ENCODE measurements around the gene DENND6B. TPM values are rescaled to one million over a fixed set of nuclear protein-coding genes. Genes with fewer than 3 reads are reported as not detected.

Gene DENND6B
- total RNA-seq, 4 donors from 2014 or later = 1.5 to 4.0 (median 1.9) TPM

GRCh38 chr22:50261615-50262459 is 65.0 kb downstream of the DENND6B start, which contains the start of gene MAPK12:
Gene MAPK12 (minus strand): TSS chr22:50261683. CDS start chr22:50261509, 174 bp downstream.
- TF ChIP-seq, protein P1, sequence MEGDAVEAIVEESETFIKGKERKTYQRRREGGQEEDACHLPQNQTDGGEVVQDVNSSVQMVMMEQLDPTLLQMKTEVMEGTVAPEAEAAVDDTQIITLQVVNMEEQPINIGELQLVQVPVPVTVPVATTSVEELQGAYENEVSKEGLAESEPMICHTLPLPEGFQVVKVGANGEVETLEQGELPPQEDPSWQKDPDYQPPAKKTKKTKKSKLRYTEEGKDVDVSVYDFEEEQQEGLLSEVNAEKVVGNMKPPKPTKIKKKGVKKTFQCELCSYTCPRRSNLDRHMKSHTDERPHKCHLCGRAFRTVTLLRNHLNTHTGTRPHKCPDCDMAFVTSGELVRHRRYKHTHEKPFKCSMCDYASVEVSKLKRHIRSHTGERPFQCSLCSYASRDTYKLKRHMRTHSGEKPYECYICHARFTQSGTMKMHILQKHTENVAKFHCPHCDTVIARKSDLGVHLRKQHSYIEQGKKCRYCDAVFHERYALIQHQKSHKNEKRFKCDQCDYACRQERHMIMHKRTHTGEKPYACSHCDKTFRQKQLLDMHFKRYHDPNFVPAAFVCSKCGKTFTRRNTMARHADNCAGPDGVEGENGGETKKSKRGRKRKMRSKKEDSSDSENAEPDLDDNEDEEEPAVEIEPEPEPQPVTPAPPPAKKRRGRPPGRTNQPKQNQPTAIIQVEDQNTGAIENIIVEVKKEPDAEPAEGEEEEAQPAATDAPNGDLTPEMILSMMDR (IDR thresholded peaks at IDR 0.05; ENCODE audit: low read depth) = no peak

DNA sequence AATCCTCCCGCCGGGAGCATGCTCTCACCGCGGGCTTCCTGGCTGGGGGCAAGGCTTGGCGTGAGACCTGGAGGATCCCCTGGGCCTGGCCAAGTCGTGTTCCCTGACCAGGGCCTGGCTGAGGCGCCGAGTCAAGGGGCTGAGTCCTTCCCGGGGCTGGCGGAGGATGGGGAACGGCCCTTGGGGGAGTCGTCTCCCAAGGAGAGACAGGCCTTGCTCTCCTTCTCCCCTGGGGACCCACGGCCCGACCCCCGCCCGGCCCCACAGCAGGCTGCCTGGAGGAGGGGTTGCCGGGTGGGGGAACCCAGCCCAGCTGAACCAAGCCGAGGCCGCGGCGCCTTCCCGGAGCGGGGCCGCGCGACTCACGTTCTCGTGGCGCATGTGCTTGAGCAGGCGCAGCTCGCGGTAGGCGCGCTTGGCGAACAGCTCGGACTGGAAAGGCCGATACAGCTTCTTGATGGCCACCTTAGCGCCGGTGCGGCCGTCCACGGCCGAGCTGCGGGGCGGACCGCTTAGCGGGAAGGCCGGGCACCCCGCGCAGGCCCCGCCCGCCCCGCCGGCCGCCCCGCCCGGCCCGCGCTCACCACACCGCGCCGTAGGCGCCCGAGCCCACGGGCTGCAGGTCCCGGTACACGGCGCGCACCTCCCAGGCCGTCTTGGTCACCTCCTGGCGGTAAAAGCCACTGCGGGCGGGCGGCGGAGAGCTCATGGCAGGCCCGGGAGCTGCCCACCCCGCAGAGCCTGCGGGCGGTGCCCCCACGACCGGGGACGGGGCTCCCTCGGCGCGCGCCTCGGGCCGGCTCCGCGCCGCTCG is 65.8 kb downstream of the DENND6B start:
- TF ChIP-seq, protein P1 (IDR thresholded peaks at IDR 0.05; ENCODE audit: low read depth) = no peak

GRCh38 chr22:50260434-50260800 is 66.4 kb downstream of the DENND6B start:
- TF ChIP-seq, protein P1 (IDR thresholded peaks at IDR 0.05; ENCODE audit: low read depth) = no peak

DNA sequence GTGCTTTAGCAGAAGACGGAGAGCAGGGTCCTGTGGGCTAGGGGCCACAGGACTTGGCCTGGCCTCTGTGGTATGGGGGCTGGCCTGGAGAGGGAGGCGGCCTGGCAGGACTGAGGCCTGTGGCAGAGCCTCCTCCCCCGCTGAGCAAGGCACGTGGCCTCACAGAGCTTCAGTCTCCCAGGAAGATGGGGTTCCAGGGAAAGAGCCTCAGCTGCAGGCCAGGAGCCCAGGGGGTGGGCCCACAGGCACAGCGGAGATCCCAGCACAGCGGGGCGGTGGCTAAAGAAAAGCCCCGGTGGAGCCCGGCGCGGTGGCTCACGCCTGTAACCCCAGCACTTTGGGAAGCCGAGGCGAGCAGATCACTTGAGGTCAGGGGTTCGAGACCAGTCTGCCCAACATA is 67.5 kb downstream of the DENND6B start:
- TF ChIP-seq, protein P1 (IDR thresholded peaks at IDR 0.05; ENCODE audit: low read depth) = no peak

Other genes starting within 250 kb of the DENND6B start
- 1 to 10 TPM in 1 of 4 donors, under 1 TPM in 1, not detected in 2; 0.22 to 1.1 TPM for gene MLC1, start 241.6 kb downstream of the DENND6B start, total RNA-seq
- 1 to 10 TPM in 2 of 4 donors, under 1 TPM in 1, not detected in 1; 0.17 to 1.3 (median 1.1) TPM for gene MOV10L1, start 237.0 kb downstream of the DENND6B start, total RNA-seq
- under 1 TPM in 1 of 4 donors, not detected in 3; 0.44 TPM for gene PANX2, start 156.3 kb downstream of the DENND6B start, total RNA-seq
- gene TRABD, start 141.1 kb downstream of the DENND6B start, total RNA-seq = 10 to 100 TPM; 10.8 to 30.5 (median 17.8) TPM
- 10 to 100 TPM; 13.2 to 36.5 (median 18.9) TPM for gene SELENOO, start 126.0 kb downstream of the DENND6B start, total RNA-seq
- gene TUBGCP6, start 82.0 kb downstream of the DENND6B start, total RNA-seq = 10 to 100 TPM; 21.1 to 60.3 (median 25.6) TPM
- gene HDAC10, start 75.7 kb downstream of the DENND6B start, total RNA-seq = 10 to 100 TPM; 10.4 to 55.0 (median 22.7) TPM
- gene MAPK12, start 65.3 kb downstream of the DENND6B start, total RNA-seq = 10 to 100 TPM in 1 of 4 donors, 1 to 10 TPM in 3; 3.6 to 17.7 (median 5.4) TPM
- 10 to 100 TPM in 2 of 4 donors, 1 to 10 TPM in 2; 6.2 to 53.5 (median 13.1) TPM for gene MAPK11, start 56.6 kb downstream of the DENND6B start, total RNA-seq
- 100 to 1,000 TPM in 2 of 4 donors, 10 to 100 TPM in 2; 59.2 to 128 (median 97.0) TPM for gene PLXNB2, start 19.4 kb downstream of the DENND6B start, total RNA-seq
- 10 to 100 TPM; 23.8 to 86.3 (median 37.0) TPM for gene PPP6R2, start 16.3 kb upstream of the DENND6B start, total RNA-seq
- 10 to 100 TPM; 19.9 to 66.1 (median 26.7) TPM for gene SBF1, start 148.0 kb upstream of the DENND6B start, total RNA-seq
- gene ADM2, start 154.5 kb upstream of the DENND6B start, total RNA-seq = not detected
- not detected for gene MIOX, start 159.8 kb upstream of the DENND6B start, total RNA-seq
- gene LMF2, start 180.7 kb upstream of the DENND6B start, total RNA-seq = 10 to 100 TPM; 24.1 to 76.3 (median 37.0) TPM
- 10 to 100 TPM; 15.3 to 55.6 (median 27.8) TPM for gene NCAPH2, start 181.2 kb upstream of the DENND6B start, total RNA-seq
- gene SCO2, start 198.6 kb upstream of the DENND6B start, total RNA-seq = 10 to 100 TPM in 1 of 4 donors, 1 to 10 TPM in 3; 1.5 to 10.7 (median 8.3) TPM
- 100 to 1,000 TPM in 3 of 4 donors, 10 to 100 TPM in 1; 28.9 to 129 (median 108) TPM for gene TYMP, start 203.0 kb upstream of the DENND6B start, total RNA-seq
- gene KLHDC7B, start 218.9 kb upstream of the DENND6B start, total RNA-seq = not detected
- 1 to 10 TPM in 2 of 4 donors, not detected in 2; 2.2 to 3.3 TPM for gene SYCE3, start 235.9 kb upstream of the DENND6B start, total RNA-seq

All from subcutaneous adipose tissue (tissue), 4 donors.